ENCODE data around the gene CAMTA1. TPM values are rescaled to one million over a fixed set of nuclear protein-coding genes. Genes with fewer than 3 reads are reported as not detected.

CAMTA1 gene
- total and polyA plus RNA-seq, 9 of the 15 experiments (the other 6 are each of a cell fraction or from before 2014, with no cell fraction given), result 43.9 to 161 (median 65.9) TPM

DNA sequence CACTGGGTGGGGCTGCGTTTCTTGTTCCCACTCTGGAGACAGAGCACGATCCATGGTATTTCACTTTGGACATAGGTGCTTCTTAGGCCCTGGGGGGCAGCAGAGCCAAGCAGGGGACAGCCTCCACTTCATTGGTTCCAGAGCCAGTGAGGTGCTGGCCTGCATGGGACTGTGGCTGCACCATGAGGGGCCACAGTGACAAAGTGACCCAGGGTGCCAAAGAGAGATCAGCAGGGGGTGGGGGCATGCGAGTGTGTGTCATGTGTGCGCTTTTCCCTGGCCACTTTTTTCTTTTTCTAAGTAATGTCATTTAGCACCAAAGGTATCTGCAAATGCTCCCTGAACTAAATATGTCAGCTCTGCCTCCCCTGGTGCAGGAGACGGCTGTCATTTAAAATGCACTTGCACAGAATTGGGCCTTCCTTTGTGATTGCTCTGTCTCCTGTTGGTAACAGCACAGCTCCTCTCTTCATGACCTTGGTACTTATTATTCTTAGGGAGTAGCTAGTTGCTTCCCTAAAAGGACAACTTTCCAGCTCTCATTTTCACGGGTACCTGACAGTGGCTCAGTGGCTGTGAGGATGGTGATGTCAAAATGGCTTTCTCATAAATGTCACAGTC, 910.4 kb downstream of the CAMTA1 start:
- no peak for TF ChIP-seq ZBTB12 (CRISPR knock-in tag; IDR thresholded peaks at IDR 0.05)
- TF ChIP-seq, protein P1, sequence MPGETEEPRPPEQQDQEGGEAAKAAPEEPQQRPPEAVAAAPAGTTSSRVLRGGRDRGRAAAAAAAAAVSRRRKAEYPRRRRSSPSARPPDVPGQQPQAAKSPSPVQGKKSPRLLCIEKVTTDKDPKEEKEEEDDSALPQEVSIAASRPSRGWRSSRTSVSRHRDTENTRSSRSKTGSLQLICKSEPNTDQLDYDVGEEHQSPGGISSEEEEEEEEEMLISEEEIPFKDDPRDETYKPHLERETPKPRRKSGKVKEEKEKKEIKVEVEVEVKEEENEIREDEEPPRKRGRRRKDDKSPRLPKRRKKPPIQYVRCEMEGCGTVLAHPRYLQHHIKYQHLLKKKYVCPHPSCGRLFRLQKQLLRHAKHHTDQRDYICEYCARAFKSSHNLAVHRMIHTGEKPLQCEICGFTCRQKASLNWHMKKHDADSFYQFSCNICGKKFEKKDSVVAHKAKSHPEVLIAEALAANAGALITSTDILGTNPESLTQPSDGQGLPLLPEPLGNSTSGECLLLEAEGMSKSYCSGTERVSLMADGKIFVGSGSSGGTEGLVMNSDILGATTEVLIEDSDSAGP (CRISPR knock-in tag; IDR thresholded peaks at IDR 0.05), result no peak
- no peak for TF ChIP-seq NBN (IDR thresholded peaks at IDR 0.05; ENCODE audit: low read depth)
- TF ChIP-seq KLF16 (IDR thresholded peaks at IDR 0.05), result no peak
- no peak for TF ChIP-seq RBM15 (IDR thresholded peaks at IDR 0.05; ENCODE audit: insufficient read depth, low read length)
- TF ChIP-seq ZNF316 (IDR thresholded peaks at IDR 0.05), result no peak
- no peak for TF ChIP-seq POLR3A (IDR thresholded peaks at IDR 0.05; ENCODE audit: borderline replicate concordance, extremely low read depth, insufficient read depth, insufficient read length)
- Histone ChIP-seq H3K4me2 (ENCODE audit: insufficient read depth, low read length) (no peak overlapping the region), H3K9me3 (replicated peaks; ENCODE audit: control insufficient read depth, insufficient read depth, low read depth, low read length) (no peaks in the 10 kb centered on the region), H3K27ac (ENCODE audit: extremely low read depth, low read depth, low read length) (no peak overlapping the region), H3K9me1 (ENCODE audit: control insufficient read depth, insufficient read depth, low read length) (no peaks in the 10 kb centered on the region), H2AFZ (ENCODE audit: low read depth, low read length) (no peak overlapping the region), H3K4me1 (replicated peaks in 1 of 2; ENCODE audit: control insufficient read depth in 2 of 2, insufficient read depth in 2 of 2, low read length in 2 of 2) (no peaks in the 10 kb centered on the region), H3K36me3 (ENCODE audit: control insufficient read depth, insufficient read depth, low read length) (no peaks in the 10 kb centered on the region), H3K79me2 (ENCODE audit: control insufficient read depth, insufficient read depth, low read length) (no peaks in the 10 kb centered on the region), H3K9ac (ENCODE audit: insufficient read depth in 1 of 2, low read depth in 2 of 2, low read length in 2 of 2) (no peak overlapping the region), H4K20me1 (replicated peaks; ENCODE audit: control insufficient read depth, insufficient read depth, low read length) (no peaks in the 10 kb centered on the region), H3K27me3 (ENCODE audit: control insufficient read depth in 2 of 2, insufficient read depth in 2 of 2, low read length in 2 of 2) (peaks cover 0 to 48% of the 10 kb centered on the region in 2 experiments; a peak in 4 of 5 replicates), H3K4me3 (no peak overlapping the region)
- FAIRE-seq (no peak), DNase-seq (ENCODE audit: extremely low read depth in 1 of 4, low spot score in 3 of 4) (no peak), ATAC-seq (no peak)
- intact Hi-C loops (cut with micrococcal nuclease), result no loop called here
- ChIA-PET CTCF (ENCODE audit: low intra/inter-chr PET ratio) (no interaction called here), POLR2A (interaction anchor here (0.6 to 0.8 kb wide), 3 partner anchors 9 to 30 kb away, joined by 3 to 4 read pairs (median 4); no protein-coding TSS in a partner anchor)
- BruUV-seq (replicated peaks), result no TSS peak
- in situ Hi-C loops (cut with MboI), result no loop called here
- WGBS (ENCODE audit: insufficient coverage, low coverage, missing lambda C conversion rate), result under 1% methylated on average over 6 of the region's 6 CpGs
